Measurements from ENCODE around the gene PTPN4.

- no peak for TF ChIP-seq POLR2A (IDR thresholded peaks at IDR 0.05; ENCODE audit: low read depth, low read length)
- no peak for TF ChIP-seq CTCF (IDR thresholded peaks at IDR 0.05; ENCODE audit: extremely low read depth in 1 of 2, insufficient read depth in 1 of 2, low read depth in 1 of 2, low read length in 2 of 2)
- no peak for TF ChIP-seq MAX (IDR thresholded peaks at IDR 0.05; ENCODE audit: insufficient read depth, insufficient read length)
- no peak for TF ChIP-seq FOS (IDR thresholded peaks at IDR 0.05; ENCODE audit: borderline replicate concordance, insufficient read depth, low read length)
- TF ChIP-seq POLR2AphosphoS5 (IDR thresholded peaks at IDR 0.05; ENCODE audit: insufficient read depth, low read depth, low read length), result no peak
- TF ChIP-seq JUN (IDR thresholded peaks at IDR 0.05; ENCODE audit: borderline replicate concordance, insufficient read depth, insufficient read length, low read depth), result no peak
- TF ChIP-seq EZH2 (IDR thresholded peaks at IDR 0.05; ENCODE audit: borderline replicate concordance, low read depth, low read length, severe bottlenecking), result no peak
Measured at GRCh38 chr2:119862127-119862889, 102.6 kb downstream of the PTPN4 start.
